Ovary (tissue), 3 donors: Measurements from ENCODE around the gene ERI3.

Source experiments
- POLR2A ChIP-seq: fragments of 450-650 bp; IDR thresholded peaks from one replicate; pipeline ENCODE4 v1.6.1; 2017; ENCODE audit warnings: antibody characterized with exemption, mild to moderate bottlenecking, moderate library complexity
- TF ChIP-seq, protein P1 (sequence below), 3 donors: fragments of 450-650 bp in 2 of 3; fragments of 200-600 bp in 1 of 3; IDR thresholded peaks; one replicate each; pipeline versions ENCODE4 v1.5.1 to v1.8.0; 2016 to 2022; ENCODE audit warnings: antibody characterized with exemption in 3 of 3, mild to moderate bottlenecking in 1 of 3
- donor health status: DM: no; HTN: no; CAD: no.

DNA sequence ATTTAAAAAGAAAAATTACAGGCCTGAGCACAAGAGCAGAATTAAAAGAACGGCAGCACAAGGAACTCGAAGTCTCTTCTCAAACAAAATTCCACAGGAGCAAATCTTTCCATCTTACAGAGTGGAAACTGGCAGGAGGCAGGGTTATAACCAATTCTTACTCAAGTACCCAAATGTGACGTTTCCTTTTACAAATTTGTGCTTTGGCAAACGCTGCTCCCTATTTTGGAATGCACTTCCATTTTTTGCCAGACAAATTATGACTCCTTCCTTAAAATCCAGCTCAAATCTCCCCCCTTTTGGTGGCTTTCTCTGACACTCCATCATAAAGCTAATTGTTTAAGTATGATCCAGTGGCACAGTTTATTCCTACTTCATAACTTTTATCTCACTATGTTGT is 7.8 kb downstream of the ERI3 start:
- TF ChIP-seq, protein P1, sequence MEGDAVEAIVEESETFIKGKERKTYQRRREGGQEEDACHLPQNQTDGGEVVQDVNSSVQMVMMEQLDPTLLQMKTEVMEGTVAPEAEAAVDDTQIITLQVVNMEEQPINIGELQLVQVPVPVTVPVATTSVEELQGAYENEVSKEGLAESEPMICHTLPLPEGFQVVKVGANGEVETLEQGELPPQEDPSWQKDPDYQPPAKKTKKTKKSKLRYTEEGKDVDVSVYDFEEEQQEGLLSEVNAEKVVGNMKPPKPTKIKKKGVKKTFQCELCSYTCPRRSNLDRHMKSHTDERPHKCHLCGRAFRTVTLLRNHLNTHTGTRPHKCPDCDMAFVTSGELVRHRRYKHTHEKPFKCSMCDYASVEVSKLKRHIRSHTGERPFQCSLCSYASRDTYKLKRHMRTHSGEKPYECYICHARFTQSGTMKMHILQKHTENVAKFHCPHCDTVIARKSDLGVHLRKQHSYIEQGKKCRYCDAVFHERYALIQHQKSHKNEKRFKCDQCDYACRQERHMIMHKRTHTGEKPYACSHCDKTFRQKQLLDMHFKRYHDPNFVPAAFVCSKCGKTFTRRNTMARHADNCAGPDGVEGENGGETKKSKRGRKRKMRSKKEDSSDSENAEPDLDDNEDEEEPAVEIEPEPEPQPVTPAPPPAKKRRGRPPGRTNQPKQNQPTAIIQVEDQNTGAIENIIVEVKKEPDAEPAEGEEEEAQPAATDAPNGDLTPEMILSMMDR (IDR thresholded peaks at IDR 0.05): no peak
- no peak for TF ChIP-seq POLR2A
